ENCODE measurements around the gene RASSF3.

GRCh38 chr12:64671681-64672080 is 61.4 kb downstream of the RASSF3 start:
- TF ChIP-seq CTCF (IDR thresholded peaks at IDR 0.05 in 4 of 5, conservative IDR thresholded peaks at IDR 0.05 in 1 of 5) = no peak
- TF ChIP-seq POLR2A (IDR thresholded peaks at IDR 0.05) = no peak
